HG03378 (cell line): ENCODE measurements around the gene HILPDA.
"Not testable (repeated sequence)": the region's sequence is repeated elsewhere in the genome, so short reads cannot be mapped to it uniquely, and the experiment has no call there.

Experiments
- ATAC-seq: cut with Tn5 transposase; IDR thresholded peaks from one replicate; pipeline ENCODE4 v1.9.1; 2021; ENCODE audit warnings: mild to moderate bottlenecking, moderate library complexity; ENCODE audit not compliant: unreplicated experiment

HILPDA gene

GRCh38 chr7:128459394-128459878 lies 3.8 kb downstream of the HILPDA start:
- peak; percentile 50 for ATAC-seq

- no peak for ATAC-seq
These were observed 6.8 kb downstream of the HILPDA start for GRCh38 chr7:128462460-128462859.

DNA sequence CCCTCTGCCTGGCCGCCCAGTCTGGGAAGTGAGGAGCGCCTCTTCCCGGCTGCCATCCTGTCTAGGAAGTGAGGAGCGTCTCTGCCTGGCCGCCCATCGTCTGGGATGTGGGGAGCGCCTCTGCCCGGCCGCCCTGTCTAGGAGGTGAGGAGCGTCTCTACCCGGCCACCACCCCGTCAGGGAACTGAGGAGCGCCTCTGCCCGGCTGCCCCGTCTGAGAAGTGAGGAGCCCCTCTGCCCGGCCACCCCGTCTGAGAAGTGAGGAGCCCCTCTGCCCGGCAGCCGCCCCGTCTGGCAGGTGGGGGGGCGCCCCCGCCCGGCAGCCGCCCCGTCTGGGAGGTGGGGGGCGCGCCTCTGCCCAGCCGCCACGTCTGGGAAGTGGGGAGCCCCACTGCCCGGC lies 7.7 kb downstream of the HILPDA start:
- ATAC-seq: not testable (repeated sequence)

GRCh38 chr7:128463933-128464332 lies 8.3 kb downstream of the HILPDA start:
- ATAC-seq: not testable (repeated sequence)

DNA sequence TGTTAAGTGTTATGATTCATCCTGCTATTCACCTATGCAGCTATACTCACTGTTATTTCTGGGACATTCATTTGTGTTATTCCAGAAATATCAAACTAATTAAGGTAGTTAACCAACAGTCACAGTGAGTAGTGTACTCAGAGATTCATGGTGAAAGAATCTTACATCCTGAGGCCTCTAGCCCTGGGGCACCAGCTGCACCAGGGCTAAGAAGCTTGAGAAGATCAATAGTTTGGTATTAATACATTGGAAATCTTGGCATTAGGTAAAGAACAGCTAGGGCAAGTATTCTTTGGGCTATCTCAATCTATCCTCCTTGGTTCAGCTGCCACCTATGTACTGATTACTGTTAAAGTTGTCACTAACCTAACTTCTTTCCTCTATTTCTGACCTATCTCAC lies 11.2 kb downstream of the HILPDA start:
- not testable (repeated sequence) for ATAC-seq

DNA sequence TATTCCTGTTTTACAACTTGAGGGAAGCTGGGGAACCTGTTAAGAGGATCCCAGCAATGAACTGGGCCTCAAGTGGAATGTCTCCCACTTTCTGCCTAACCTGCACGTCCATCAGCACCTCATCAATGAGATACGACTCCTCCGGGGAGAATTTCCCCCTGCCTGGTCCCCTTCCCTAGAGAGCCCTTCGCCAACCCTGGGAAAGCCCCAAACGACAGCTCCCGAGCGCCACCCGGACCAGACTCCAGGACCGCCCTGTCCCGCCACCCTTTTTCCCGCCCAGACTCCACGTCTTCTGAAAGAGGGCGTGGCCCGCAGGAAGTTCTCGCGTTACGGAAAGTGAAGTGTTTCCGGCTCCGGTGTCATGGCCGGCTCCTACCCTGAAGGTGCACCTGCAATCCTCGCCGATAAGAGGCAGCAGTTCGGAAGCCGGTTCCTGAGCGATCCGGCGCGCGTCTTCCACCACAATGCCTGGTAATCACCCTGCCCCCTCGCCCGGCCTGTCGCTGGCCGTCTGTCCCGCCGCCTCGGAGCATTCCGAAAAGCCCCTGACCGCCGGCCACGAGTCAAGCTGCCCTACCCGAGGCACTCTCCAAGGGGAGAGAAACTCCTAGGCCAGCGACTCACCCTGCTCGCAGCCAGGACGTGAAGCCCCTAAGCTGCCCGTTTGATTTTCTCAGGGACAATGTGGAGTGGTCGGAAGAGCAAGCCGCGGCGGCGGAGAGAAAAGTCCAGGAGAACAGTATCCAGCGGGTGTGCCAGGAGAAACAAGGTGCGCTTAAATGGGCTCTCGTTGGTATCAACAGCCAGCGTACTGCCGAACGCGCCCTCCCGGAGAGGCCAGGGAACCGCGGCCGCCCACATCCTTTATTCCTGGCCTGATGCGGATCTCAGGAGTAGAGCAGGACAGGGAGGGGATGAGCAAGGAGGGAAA lies 21.0 kb downstream of the HILPDA start, which contains the start of gene METTL2B:
TSS of gene METTL2B (plus strand) at position 347 of the 934 bp plus-strand sequence. CDS start at position 365, 18 bp downstream.
- ATAC-seq: peak; percentile 89

- not testable (repeated sequence) for ATAC-seq
These were observed 21.6 kb downstream of the HILPDA start for GRCh38 chr7:128477336-128477690.

DNA sequence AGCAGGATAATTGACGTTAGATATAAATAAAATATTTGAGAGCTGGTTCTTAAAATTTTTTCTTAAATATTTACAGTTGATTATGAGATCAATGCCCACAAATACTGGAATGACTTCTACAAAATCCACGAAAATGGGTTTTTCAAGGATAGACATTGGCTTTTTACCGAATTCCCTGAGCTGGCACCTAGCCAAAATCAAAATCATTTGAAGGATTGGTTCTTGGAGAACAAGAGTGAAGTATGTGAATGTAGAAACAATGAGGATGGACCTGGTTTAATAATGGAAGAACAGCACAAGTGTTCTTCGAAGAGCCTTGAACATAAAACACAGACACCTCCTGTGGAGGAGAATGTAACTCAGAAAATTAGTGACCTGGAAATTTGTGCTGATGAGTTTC lies 23.4 kb downstream of the HILPDA start:
- ATAC-seq: not testable (repeated sequence)

- ATAC-seq: not testable (repeated sequence)
These were observed 32.5 kb downstream of the HILPDA start for GRCh38 chr7:128488134-128488533.

- no peak for ATAC-seq
These were observed 41.7 kb downstream of the HILPDA start for GRCh38 chr7:128497405-128497804.

GRCh38 chr7:128505416-128505815 lies 49.7 kb downstream of the HILPDA start:
- not testable (repeated sequence) for ATAC-seq

GRCh38 chr7:128506819-128507218 lies 51.1 kb downstream of the HILPDA start:
- ATAC-seq: peak; percentile 45

- ATAC-seq: peak; percentile 33
These were observed 51.8 kb downstream of the HILPDA start for GRCh38 chr7:128507321-128507993.
